PC-3 (cell line): ENCODE results near the gene GPR63. TPM values are rescaled to one million over a fixed set of nuclear protein-coding genes. Genes with fewer than 3 reads are reported as not detected.
A peak's percentile ranks its signal among the peaks of the same experiment; 100 is the strongest.
"Not testable (repeated sequence)": the region's sequence is repeated elsewhere in the genome, so short reads cannot be mapped to it uniquely, and the experiment has no call there.

Experiments used
- ATAC-seq: fragments of 200-7000 bp; cut with Tn5 transposase; 2 replicates; pipeline ENCODE4 v1.9.1; 2020; ENCODE audit warnings: mild to moderate bottlenecking, moderate library complexity
- Bru-seq: library from RNA; stranded (reverse); fragments of 400-500 nt; gene quantifications from one replicate; lab custom pipeline; 2021; lab: Mats Ljungman, UMichigan
- BruChase-seq, 2 experiments: library from RNA; stranded (reverse); fragments of 400-500 nt; gene quantifications; one replicate each; lab custom pipeline; 2021; lab: Mats Ljungman, UMichigan
- BruUV-seq: library from RNA; stranded (reverse); fragments of 400-500 nt; replicated peaks from 2 replicates; lab custom pipeline; 2021; lab: Mats Ljungman, UMichigan
- CTCF ChIA-PET: fragments of 300-600 bp; sonication (Branson Sonifier 250); formaldehyde crosslinking; loops from one replicate; lab custom pipeline; 2022; ENCODE audit warnings: antibody characterized with exemption; lab: Charles Lee
- POLR2A ChIA-PET: fragments of 300-600 bp; sonication (Branson Sonifier 250); formaldehyde crosslinking; loops from one replicate; lab custom pipeline; 2022; ENCODE audit warnings: antibody characterized with exemption; ENCODE audit not compliant: unreplicated experiment; lab: Charles Lee
- DNase-seq: peaks from one replicate; pipeline ENCODE4 v3.0.0-alpha.2; 2015
- H2AFZ ChIP-seq: fragments of 300-600 bp; sonication (generic); 2 replicates; pipeline ENCODE4 v1.6.0; 2016; ENCODE audit warnings: antibody characterized with exemption, low read length
- H3F3A ChIP-seq: fragments of 300-600 bp; sonication (generic); one replicate; pipeline ENCODE4 v1.6.0; 2017; ENCODE audit warnings: antibody characterized with exemption, low read length, control low read depth, mild to moderate bottlenecking; ENCODE audit not compliant: unreplicated experiment
- H3K27ac ChIP-seq: fragments of 300-600 bp; sonication (generic); 2 replicates; pipeline ENCODE4 v1.5.1; 2016; ENCODE audit warnings: mild to moderate bottlenecking, low read length
- H3K27me3 ChIP-seq: fragments of 300-600 bp; sonication (generic); 2 replicates; pipeline ENCODE4 v1.6.1; 2016; ENCODE audit warnings: low read length, mixed read lengths
- H3K36me3 ChIP-seq: fragments of 300-600 bp; sonication (generic); 2 replicates; pipeline ENCODE4 v1.6.1; 2016; ENCODE audit warnings: low read depth, mixed run types, low read length, mixed read lengths
- H3K4me1 ChIP-seq: fragments of 300-600 bp; sonication (generic); 2 replicates; pipeline ENCODE4 v1.5.1; 2016; ENCODE audit warnings: low read length; ENCODE audit not compliant: insufficient read depth
- H3K4me2 ChIP-seq: fragments of 300-600 bp; sonication (generic); 2 replicates; pipeline ENCODE4 v1.6.0; 2016; ENCODE audit warnings: low read length
- H3K4me3 ChIP-seq: fragments of 300-600 bp; sonication (generic); 2 replicates; pipeline ENCODE4 v1.5.1; 2016; ENCODE audit warnings: mild to moderate bottlenecking, low read length, mixed read lengths
- H3K79me2 ChIP-seq: fragments of 300-600 bp; sonication (generic); 2 replicates; pipeline ENCODE4 v1.6.1; 2017; ENCODE audit warnings: low read length, mixed read lengths
- H3K9ac ChIP-seq: fragments of 300-600 bp; sonication (generic); 2 replicates; pipeline ENCODE4 v1.6.0; 2016; ENCODE audit warnings: mild to moderate bottlenecking, low read length
- H3K9me2 ChIP-seq: fragments of 300-600 bp; sonication (generic); replicated peaks from 2 replicates; pipeline ENCODE4 v1.6.1; 2016; ENCODE audit warnings: mixed run types, low read length, mixed read lengths
- H3K9me3 ChIP-seq: fragments of 300-600 bp; sonication (generic); 2 replicates; pipeline ENCODE4 v1.6.1; 2016; ENCODE audit warnings: low read length, mixed read lengths
- H4K20me1 ChIP-seq: fragments of 300-600 bp; sonication (generic); 2 replicates; pipeline ENCODE4 v1.6.1; 2016; ENCODE audit warnings: low read length, mixed read lengths
- EZH2 ChIP-seq: fragments of 300-600 bp; sonication (generic); IDR thresholded peaks from one replicate; pipeline ENCODE4 v1.6.1; 2017; ENCODE audit warnings: antibody characterized with exemption, mild to moderate bottlenecking, low read length; ENCODE audit not compliant: unreplicated experiment
- EZH2phosphoT487 ChIP-seq: fragments of 300-600 bp; sonication (generic); IDR thresholded peaks from 2 replicates; pipeline ENCODE4 v1.6.1; 2018; ENCODE audit warnings: mild to moderate bottlenecking, antibody characterized with exemption, low read length, borderline replicate concordance
- intact Hi-C: fragments of 100-400 bp; cut with micrococcal nuclease; formaldehyde crosslinking; loops from 2 replicates; pipeline ENCODE4 v1.9.0; 2023
- long read RNA-seq: library from polyadenylated mRNA; unstranded; transcript quantifications from one replicate; pipeline ENCODE4 v2.0.0, GENCODE V29; 2021; ENCODE audit not compliant: unreplicated experiment
- total RNA-seq: library from RNA; depleted of rRNA; stranded (reverse); fragments of >200 nt; gene quantifications from 2 replicates; pipeline ENCODE4 v1.2.3, GENCODE V29; 2014; rRNA removed
- TF ChIP-seq, protein P1 (sequence below): fragments of 300-600 bp; sonication (generic); conservative IDR thresholded peaks from 2 replicates; pipeline ENCODE4 v1.5.1; 2017; ENCODE audit warnings: antibody characterized with exemption, low read depth, mild to moderate bottlenecking, low read length

Gene GPR63, protein sequence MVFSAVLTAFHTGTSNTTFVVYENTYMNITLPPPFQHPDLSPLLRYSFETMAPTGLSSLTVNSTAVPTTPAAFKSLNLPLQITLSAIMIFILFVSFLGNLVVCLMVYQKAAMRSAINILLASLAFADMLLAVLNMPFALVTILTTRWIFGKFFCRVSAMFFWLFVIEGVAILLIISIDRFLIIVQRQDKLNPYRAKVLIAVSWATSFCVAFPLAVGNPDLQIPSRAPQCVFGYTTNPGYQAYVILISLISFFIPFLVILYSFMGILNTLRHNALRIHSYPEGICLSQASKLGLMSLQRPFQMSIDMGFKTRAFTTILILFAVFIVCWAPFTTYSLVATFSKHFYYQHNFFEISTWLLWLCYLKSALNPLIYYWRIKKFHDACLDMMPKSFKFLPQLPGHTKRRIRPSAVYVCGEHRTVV
- total RNA-seq: 0.07 and 0.17 TPM in 2 replicates
- Bru-seq, nascent RNA: percentile 22 among the genes with signal in this experiment
- percentile 20 among the genes with signal in this experiment for BruChase-seq, experiment 1, labeled RNA remaining after a 6-hour chase
- percentile 22 among the genes with signal in this experiment for BruChase-seq, experiment 2, labeled RNA remaining after a 2-hour chase
- long read RNA-seq, full-length matches to known transcripts: 1 of 1 reads
- long read RNA-seq, partial matches to known transcripts: 0 of 1 reads
- long read RNA-seq, other reads (novel, unspliced or antisense): 0 of 1 reads

DNA sequence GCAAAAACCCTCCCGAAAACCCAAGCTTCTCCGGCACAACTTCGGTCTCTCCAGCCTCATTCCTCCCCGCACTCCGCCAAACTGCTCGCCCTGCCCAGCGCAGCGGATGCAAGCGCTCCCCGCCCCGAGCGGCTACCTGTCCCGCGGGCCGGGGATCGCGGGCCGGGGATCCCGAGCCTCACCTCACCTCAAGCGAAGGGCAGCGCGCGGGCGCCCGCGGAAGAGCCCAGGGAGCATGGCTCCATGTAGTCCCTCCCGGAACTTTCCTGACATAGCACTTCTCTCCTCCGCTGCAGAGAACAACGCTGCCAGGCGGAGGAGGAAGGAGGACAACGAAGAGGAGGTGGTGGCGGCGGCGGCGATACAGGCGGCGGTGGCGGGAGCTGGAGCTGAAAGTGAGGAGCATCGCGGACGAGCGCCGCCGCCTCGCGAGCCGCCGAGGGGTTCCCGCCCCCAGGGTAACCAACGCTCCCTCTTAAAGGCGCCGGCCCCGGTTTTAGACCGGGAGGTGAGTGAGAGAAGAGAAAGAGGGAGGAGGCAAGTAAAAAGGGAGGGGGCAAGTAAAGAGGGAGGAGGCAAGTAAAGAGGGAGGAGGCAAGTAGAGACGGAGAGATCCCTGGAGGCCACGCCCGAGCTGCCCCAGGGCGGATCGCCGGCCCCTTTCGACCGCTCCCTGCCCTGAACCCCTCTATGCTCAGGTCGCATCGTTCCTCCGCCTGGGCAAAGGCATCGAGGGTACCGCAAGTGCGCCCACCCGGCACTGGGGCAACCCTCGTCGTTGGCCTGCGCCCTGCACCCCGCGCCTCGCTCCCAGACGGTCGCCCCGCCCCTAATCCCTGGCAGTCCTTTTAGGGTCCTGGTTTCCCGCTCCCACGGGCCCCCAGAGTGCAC is at the start of gene GPR63:
GPR63 (minus strand) TSS at position 397 of the 891 bp plus-strand sequence. CDS start 37,746 bp downstream, outside the sequence.
- POLR2A ChIA-PET: no interaction called here
- CTCF ChIA-PET: no interaction called here
- peak within 1 kb of the TSS; percentile 35 for H3K9ac ChIP-seq

DNA sequence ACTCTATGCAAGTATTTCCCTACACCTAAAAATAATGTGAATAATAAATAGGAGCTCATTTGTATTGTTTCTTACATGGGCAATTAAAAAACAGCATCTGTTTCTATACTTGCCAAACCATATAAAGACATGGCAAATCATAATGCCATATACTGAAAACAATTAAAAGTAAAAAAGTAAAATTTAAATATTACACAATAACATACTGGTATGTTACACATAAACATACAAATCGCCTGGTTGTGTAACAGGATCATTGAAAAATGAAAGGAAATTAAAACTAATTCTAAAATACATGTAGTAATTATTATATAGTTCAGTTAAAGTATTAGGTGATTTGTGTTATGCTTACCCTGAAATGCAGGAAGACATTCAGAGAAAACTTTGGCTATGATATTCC is 49.2 kb upstream of the GPR63 start:
- H3K79me2 ChIP-seq: no peaks in the 10 kb centered on the region
- TF ChIP-seq EZH2phosphoT487 (no peak), EZH2 (no peak)
- TF ChIP-seq, protein P1, sequence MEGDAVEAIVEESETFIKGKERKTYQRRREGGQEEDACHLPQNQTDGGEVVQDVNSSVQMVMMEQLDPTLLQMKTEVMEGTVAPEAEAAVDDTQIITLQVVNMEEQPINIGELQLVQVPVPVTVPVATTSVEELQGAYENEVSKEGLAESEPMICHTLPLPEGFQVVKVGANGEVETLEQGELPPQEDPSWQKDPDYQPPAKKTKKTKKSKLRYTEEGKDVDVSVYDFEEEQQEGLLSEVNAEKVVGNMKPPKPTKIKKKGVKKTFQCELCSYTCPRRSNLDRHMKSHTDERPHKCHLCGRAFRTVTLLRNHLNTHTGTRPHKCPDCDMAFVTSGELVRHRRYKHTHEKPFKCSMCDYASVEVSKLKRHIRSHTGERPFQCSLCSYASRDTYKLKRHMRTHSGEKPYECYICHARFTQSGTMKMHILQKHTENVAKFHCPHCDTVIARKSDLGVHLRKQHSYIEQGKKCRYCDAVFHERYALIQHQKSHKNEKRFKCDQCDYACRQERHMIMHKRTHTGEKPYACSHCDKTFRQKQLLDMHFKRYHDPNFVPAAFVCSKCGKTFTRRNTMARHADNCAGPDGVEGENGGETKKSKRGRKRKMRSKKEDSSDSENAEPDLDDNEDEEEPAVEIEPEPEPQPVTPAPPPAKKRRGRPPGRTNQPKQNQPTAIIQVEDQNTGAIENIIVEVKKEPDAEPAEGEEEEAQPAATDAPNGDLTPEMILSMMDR: no peak
- BruUV-seq: no TSS peak
- no peaks in the 10 kb centered on the region for H3K9me3 ChIP-seq
- H3K4me3 ChIP-seq: no peak overlapping the region
- no peaks in the 10 kb centered on the region for H4K20me1 ChIP-seq
- no peaks in the 10 kb centered on the region for H3K9me2 ChIP-seq
- peaks cover 8% of the 10 kb centered on the region; the same call in 1 of the 2 replicates for H3K36me3 ChIP-seq
- no peak for DNase-seq
- H3F3A ChIP-seq: no peaks in the 10 kb centered on the region
- no peak overlapping the region for H3K27ac ChIP-seq
- H3K4me2 ChIP-seq: no peak overlapping the region
- H3K9ac ChIP-seq: no peak overlapping the region
- intact Hi-C loops: no loop called here
- H3K4me1 ChIP-seq: no peaks in the 10 kb centered on the region
- no peak overlapping the region for H2AFZ ChIP-seq
- ChIA-PET CTCF (no interaction called here), POLR2A (no interaction called here)
- no peak for ATAC-seq
- H3K27me3 ChIP-seq: no peaks in the 10 kb centered on the region; the same call in 1 of the 2 replicates

More for the DNA sequence above, at the start of gene GPR63:
- Histone ChIP-seq H3K27me3 (peaks cover 21% of the 10 kb centered on the region), H3K36me3 (no peaks in the 10 kb centered on the region), H3F3A (no peaks in the 10 kb centered on the region), H4K20me1 (no peaks in the 10 kb centered on the region), H3K4me3 (peak within 1 kb of the TSS; percentile 83), H3K9me3 (no peaks in the 10 kb centered on the region), H3K79me2 (no peaks in the 10 kb centered on the region), H3K4me1 (no peaks in the 10 kb centered on the region; the same call in 1 of the 2 replicates), H3K9me2 (no peaks in the 10 kb centered on the region), H3K27ac (no peak within 1 kb of the TSS), H2AFZ (peak within 1 kb of the TSS; percentile 93), H3K4me2 (peak within 1 kb of the TSS; percentile 94)
- no TSS peak for BruUV-seq
- intact Hi-C loops: no loop called here
- ATAC-seq: peak; percentile 84
- TF ChIP-seq EZH2 (no peak), EZH2phosphoT487 (no peak)
- TF ChIP-seq, protein P1: no peak
- peak; percentile 49 for DNase-seq

DNA sequence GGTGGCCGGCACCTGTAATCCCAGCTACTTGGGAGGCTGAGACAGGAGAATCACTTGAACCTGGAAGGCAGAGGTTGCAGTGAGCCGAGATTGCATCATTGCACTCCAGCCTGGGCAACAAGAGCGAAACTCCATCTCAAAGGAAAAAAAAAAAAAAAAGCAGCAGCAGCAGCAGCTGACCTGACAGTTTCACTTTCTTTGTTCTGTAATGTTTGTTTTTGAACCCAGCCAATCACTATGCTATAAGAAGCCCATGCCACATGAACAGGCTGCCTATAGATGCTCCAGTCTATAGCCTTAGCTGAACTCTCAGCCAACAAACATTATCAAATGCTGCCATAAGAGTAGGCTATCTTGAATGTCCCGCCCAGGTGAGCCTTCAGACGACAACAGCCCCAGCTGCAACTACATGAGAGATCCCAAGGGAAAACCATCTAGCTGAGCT is 47.9 kb upstream of the GPR63 start:
- ATAC-seq, H3K4me3 ChIP-seq, POLR2A ChIA-PET: not testable (repeated sequence)

More for the DNA sequence above, 47.9 kb upstream of the GPR63 start:
- H3K27me3 ChIP-seq, H2AFZ ChIP-seq, BruUV-seq, H3K4me1 ChIP-seq, H3K27ac ChIP-seq, intact Hi-C loops, H3K36me3 ChIP-seq, H3K9me3 ChIP-seq, H3K79me2 ChIP-seq, H3K9ac ChIP-seq, H3F3A ChIP-seq, H4K20me1 ChIP-seq, H3K9me2 ChIP-seq, H3K4me2 ChIP-seq, DNase-seq: not testable (repeated sequence)
- CTCF ChIA-PET: interaction anchor here (0.6 kb wide), 1 partner anchor 101 kb away, joined by 3 read pairs; no protein-coding TSS in a partner anchor
